Activated naive CD8-positive, alpha-beta T cell treated with anti-CD3 and anti-CD28 coated beads, Interleukin-2, amount 50 U/mL, for 16 hours (primary cell): ENCODE measurements around the gene MTA3.
"Not testable (repeated sequence)": the region's sequence is repeated elsewhere in the genome, so short reads cannot be mapped to it uniquely, and the experiment has no call there.

Source experiments
- DNase-seq: peaks from one replicate; pipeline ENCODE4 v3.0.0-alpha.2; 2020; ENCODE audit warnings: low read depth, low spot score

MTA3 gene

DNA sequence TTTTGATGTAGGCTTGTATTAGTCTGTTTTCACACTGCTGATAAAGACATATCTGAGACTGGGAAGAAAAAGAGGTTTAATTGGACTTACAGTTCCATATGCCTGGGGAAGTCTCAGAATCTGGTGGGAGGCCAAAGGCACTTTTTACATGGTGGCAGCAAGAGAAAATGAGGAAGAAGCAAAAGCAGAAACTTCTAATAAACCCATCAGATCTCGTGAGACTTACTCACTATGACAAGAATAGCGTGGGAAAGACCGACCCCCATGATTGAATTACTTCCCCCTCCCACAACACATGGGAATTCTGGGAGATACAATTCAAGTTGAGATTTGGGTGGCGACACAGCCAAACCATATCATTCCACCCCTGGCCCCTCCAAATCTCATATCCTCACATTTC is 162.9 kb downstream of the MTA3 start:
- not testable (repeated sequence) for DNase-seq

DNA sequence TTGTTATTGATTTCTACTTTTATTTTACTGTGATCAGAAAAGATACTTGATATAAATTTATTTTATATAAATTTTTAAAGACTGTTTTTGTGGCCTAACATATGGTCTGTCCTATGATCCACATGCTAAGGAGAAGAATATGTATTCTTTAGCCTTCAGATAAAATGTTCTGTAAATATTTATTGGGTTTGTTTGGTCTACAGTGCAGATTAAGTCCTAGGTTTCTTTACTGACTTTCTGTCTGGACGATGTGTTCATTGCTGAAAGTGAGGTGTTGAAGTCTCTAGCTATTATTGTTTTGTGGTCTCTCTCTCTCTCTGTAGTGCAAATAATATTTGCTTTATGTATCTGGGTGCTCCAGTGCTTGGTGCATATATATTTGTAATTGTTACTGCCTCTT is 165.4 kb downstream of the MTA3 start:
- no peak for DNase-seq

GRCh38 chr2:42736598-42737322 is 168.3 kb downstream of the MTA3 start:
- no peak for DNase-seq

- no peak for DNase-seq
These were observed 172.7 kb downstream of the MTA3 start for GRCh38 chr2:42741140-42741539.

DNA sequence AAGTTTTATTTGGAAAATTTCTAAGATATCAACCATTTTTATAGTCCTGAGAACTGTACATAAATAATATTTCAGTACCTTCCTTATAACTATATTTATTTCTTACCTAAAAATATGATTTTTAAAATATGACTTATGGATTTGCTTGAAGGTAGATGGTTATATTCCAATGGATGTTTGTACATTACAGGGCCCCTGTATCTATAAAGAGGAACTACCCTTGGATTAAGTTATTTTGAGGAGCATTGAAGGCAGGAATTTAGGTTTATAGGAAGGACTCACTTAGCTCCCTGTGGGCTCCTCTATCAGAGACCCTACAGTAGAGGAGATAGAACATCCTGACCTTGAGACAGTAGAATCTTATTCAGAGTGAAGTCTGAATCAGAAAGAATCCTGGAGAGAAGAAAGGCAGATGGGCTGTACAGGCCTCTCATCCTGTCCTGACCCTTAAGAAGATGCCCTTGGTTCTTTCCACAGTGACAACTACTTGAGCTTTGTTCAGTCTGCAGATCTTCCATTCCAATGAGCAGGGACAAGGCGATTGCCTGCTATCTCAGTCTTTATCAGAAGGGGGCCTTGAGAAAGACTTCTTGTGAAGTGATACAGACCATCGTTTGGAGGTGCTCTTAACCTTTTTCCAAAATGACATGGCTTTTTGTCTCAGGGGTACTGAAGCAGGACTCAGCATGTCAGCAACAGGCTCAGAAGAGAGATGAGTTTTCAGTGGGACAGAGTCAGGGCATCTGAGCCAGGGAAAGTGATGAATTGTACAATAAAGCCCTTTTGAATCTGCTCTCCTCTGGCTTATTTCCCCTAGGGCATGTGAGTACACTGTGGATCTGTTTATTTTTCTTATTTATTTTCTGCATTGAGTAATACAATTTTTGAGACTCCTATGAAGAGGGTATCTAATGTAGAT is 174.6 kb downstream of the MTA3 start:
- DNase-seq, result no peak

GRCh38 chr2:42743659-42743990 is 175.2 kb downstream of the MTA3 start:
- DNase-seq, result no peak

DNA sequence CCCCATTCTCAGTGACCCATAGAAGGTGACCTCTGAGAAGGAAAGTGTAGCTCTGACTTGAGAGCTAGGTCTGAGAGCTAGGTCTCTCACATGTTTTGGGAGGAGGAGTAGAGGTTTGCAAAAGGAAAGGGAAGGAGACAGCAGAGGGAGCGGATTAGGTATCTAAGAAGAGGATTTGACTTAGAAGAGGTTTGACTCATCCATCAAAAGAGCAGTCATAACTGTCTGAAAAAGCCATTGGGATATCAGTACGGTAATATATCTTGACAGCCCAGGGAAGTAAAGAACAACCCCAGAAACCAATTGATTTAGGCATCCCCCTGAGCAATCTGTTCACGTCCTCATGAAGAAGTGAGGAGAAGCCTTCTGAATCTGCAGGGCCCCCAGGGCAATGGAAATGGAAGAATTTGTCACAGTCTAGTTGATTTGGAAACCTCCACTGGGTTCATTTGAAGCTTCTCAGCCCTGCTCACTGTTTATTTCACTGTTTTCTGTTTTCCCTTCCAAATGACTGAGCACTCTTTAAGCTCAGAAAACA is 176.2 kb downstream of the MTA3 start:
- DNase-seq, result no peak

- DNase-seq, result no peak
These were observed 179.0 kb downstream of the MTA3 start for GRCh38 chr2:42747422-42747821.

GRCh38 chr2:42748840-42749239 is 180.4 kb downstream of the MTA3 start:
- no peak for DNase-seq

GRCh38 chr2:42752314-42752713 is 183.9 kb downstream of the MTA3 start:
- DNase-seq, result no peak

DNA sequence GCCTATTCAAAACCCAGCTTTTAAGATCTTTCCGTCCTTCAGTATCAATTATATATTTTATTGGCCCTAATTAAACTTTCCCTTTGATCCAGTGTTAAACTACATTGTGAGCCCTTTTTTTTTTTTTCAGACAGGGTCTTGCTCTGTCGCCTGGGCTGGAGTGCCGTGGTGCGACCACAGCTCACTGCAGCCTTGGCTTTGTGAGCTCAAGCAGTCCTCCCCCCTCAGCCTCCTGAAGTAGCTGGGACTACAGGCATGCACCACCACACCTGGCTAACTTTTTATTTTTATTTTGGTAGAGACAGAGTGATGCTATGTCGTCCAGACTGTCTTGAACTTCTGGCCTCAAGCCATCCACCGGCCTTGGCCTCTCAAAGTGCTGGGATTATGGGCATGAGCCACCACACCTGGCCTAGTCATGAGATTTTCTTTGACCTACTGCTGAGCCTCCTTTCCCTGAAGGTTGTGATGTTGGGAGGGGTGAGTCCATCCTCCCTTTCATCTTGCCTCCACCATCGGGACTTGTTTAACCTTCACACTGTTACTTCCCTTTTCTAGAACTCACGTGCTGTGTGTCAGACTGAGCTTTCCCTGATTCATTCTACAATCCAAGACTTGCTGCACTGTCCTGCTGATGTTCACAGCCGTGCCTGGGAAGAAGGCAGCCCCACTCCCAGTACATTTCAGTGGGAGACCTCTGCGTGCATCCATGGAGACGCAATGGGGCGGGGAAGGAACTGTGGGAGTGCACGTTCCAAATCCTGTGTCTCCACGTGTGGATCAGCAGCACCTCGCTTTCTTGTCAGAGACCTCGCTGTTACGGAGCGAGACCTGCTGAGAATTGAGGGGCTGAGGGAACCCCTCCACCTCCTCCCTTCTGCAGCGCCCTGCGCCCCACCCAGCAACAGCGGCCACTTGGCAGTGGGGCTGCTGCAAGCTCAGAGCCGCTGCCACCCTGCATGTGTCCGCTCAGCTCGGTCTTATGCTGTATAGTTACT is 184.7 kb downstream of the MTA3 start:
- DNase-seq, result no peak

- no peak for DNase-seq
These were observed 185.8 kb downstream of the MTA3 start for GRCh38 chr2:42754021-42754775.

- no peak for DNase-seq
These were observed 186.3 kb downstream of the MTA3 start for GRCh38 chr2:42754776-42755140.

DNA sequence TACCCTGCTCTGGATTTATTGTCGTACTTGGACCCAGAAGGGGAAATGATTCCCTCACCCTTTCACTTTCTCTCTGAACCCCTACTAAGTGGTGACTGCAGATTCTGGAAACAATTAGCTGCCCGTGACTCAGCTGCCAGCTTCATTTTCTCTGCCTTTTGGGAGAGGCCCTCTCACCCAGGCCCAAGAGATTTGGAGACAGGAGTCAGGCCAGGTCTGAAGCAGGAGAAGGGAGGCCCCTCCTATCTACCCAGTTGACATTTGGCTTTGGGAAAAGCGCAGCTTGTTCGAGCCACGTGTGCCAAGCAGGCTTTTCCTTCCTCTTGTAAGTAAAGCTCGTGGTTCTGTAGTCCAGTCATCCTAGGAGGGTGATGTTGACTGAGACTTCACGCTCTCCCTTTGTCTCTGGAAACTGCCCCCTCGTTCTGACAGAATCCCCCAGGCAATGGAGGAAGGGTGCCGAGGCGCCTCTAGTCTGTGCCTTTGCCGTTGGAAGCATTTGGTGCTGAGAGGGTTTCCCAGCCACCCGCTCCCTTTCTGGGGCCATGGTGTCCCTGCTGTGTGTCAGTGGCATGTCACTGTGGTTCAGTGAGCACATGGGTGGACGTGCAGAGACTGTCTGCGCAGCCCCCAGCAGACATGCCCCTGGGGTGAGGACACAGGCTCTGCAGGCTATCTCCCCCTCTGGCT is 186.9 kb downstream of the MTA3 start:
- no peak for DNase-seq

DNA sequence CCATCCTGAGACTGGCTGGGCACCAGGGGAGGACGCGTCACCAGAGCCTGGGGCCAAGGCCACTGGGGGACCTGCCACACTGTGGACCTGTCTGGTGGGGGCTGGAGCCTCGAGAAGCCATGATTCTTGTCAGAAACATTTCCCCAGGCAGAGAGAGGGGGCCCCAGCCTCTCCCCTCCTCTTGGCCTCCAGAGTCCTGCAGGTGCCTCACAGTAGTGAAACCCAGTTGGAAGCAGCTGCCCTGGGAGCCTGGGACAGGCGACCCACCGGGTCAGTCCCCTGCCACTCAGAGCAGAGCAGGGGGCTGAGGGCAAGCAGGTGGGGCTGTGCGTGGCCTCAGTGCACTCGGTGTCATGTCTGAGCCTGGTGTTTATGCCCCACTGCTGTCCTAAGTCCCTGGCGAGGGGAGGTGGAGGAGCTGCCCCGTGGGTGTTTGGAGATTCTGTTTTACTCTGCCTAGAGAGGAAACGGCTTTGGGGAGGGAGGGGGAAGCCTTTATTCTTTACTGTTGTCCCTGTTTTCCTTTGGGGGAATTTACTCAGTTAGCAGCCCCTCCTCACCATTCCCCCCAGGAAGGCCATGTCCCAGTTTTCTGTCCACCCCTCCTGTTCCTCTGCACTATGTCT is 187.8 kb downstream of the MTA3 start:
- DNase-seq, result no peak

DNA sequence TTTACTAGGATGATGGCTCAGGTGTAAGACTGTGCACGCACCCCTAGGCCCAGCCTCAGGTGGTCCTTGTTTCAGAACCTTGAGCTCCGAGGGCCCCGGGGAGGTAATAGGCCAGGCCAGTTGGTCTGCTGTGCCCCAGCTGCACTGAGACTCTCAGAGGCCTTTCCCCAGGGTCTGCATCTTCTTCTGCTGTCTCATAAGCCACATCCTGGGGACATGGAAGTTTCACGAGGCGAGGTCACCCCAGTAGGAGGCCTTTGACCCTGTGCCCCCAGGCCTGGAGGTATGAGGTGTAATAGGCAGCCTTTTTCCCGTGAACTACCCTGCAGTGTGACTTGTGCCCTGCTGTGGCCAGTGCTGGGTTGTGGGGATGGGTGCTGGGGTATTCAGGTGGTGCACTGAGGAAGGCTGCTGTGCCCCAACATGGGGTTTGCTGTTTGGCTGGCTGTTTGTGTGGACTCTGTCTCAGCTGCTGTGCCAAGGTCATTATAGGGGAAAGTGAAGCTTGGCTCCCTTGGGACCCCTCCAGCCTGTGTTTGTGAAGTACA is 188.6 kb downstream of the MTA3 start:
- no peak for DNase-seq

GRCh38 chr2:42757981-42758740 is 189.7 kb downstream of the MTA3 start:
- no peak for DNase-seq

GRCh38 chr2:42758751-42759150 is 190.3 kb downstream of the MTA3 start:
- no peak for DNase-seq

DNA sequence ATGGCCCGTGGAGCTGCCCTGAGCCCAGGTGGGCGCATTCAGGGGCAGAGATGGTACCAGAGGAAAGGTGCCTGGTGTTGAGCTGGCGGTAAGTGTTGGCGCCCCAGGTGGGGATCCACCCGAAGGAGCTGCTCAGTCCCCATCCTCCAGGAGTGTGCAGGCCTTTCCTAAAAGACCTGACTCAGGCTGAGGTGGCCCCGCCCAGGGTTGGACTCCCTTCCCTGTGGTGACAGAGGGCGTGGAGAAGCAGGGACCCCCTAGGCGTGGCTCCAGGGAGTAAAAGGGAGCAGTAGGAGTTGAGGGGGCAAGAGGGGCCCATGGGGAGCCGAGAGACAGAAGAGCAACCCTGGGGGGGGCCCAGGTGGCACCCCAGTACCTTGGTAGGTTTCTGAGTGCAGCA is 193.1 kb downstream of the MTA3 start:
- no peak for DNase-seq
